NCI-H1694 treated with DMSO at 0.1 percent for 48 hours (cell line): ENCODE results near the gene TEX30.
"Not testable (repeated sequence)": the region's sequence is repeated elsewhere in the genome, so short reads cannot be mapped to it uniquely, and the experiment has no call there.

ENCODE experiments used
- DNase-seq: peaks from one replicate; lab custom pipeline; 2025; lab: John Stamatoyannopoulos, UW

The TEX30 gene

DNA sequence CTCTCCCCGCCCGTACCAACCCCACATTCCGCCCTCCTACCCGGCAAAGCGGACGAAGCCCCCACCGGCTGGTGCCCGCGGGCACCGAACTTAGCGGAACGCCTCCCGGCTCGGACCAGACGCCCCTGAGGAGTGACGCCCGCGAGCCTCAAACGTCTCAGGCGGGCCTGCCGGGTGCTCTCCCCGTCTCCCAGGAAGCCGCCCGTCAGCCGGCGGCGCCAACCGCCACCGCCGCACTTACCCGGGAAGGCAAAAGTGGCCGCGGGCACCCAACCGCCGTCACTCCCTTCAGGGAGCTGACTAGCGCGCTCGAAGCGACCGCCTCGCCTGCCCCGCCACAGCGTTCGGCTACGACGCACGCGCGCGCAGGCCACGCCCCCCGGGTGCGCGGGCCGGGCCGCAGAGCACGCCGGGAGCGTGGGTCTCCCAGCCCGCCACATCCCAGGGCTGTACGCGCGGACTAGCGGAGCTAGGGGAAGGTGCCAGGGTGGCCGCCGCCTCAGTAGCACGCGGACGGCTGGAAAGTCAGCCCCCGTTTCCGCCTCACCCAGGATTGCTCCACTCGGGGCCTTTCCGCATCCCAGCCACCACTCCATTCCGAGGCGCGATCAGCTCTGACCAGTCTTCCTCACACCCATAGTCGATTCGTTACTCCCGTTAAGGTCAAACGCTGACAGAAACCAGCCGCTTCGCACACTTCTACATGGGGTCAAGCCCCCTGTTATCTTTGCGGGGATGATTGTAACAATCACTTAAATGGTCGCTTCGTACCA, at the start of gene TEX30:
TSS of gene TEX30 (minus strand) at position 346 of the 773 bp plus-strand sequence. CDS start 3,760 bp downstream, outside the sequence.
- peak; percentile 40 for DNase-seq

DNA sequence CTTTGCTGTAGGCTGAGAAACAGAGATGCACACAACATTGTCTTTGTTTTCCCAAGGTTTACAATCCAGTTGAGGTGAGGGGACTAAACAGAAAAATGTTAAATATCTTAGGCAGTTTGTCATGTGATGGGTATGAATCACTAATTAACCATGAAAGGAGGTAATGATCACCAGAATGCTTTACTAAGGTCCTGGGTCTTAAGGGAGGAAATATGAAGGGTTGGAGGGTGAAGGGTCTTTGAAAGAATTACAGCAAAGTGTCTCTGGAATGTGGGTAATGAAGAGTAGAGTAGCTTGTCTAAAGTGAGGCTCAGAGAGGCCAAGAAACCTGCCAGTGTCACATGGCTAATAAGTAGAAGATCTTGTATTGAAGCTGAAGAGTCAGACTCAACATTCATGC, 44.3 kb upstream of the TEX30 start:
- no peak for DNase-seq

DNA sequence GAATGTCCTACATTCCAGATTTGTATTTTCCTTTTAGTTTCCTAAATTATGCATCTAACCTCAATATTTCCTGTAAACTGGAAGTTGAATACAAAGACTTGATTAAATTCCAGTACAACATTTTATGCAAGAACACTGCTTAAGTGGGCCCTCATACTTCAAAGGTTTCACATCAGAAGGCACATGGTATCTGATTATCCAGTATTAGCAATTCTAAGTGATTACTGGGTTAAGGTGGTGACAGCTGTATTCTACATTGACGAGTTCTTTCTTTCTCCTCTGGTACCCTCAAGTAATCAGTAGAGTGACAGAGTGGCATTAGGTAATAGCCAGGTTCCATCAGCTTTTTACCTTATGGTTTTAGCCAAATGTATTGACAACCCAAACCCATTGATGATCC, 43.7 kb upstream of the TEX30 start:
- DNase-seq, result no peak

DNA sequence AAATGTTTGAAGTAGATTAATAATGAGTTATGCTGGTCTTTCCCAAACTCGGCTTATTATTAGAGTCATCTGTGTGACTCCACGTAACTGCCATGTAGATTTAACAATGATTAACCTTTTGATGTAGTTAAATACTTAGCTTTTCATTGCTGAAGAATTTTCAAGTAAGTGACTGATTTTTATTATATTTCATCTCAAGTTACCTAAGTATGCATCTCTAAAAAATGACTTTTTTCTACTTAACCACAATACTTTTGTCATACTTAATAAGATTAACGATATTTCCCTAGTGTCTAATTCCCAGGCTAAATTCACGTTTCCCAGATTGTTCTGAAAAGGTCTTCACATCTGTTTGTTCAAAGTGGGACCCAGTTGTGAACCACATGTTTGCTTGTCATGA, 43.1 kb upstream of the TEX30 start:
- no peak for DNase-seq

DNA sequence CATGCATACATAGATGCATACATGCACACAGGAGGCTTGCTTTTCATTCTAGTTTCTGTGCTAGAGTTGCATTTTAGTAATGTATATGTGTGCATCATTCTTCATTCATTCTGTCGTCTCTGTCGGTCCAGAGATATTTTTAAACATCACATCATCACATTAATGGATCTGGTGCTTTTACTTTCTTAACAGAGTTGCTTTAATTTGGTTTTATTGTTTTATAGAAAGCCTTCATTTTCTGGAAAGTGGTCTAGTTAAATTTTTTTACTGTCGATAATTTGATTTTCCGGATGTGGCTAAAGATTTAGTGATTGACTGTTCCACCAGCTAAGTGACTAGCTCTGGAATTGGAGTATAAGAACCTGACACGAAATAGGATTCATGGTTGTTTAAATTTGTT, 42.2 kb upstream of the TEX30 start:
- DNase-seq, result no peak

DNA sequence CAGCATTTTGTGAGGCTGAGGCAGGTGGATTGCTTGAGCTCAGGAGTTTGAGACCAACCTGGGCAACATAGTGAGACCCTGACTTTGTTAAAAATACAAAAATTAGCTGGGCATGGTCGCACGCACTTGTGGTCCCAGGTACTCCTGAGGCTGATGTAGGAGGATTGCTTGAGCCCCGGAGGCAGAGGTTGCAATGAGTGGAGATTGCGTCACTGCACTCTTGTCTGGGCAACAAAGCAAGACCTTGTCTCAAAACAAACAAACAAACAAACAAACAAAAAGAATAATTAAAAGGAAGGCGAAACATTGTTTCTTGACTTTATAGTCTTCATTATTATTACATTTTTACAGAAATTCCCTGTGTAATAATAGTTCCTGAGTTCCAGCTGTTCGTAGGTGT, 41.2 kb upstream of the TEX30 start:
- DNase-seq, result no peak

DNA sequence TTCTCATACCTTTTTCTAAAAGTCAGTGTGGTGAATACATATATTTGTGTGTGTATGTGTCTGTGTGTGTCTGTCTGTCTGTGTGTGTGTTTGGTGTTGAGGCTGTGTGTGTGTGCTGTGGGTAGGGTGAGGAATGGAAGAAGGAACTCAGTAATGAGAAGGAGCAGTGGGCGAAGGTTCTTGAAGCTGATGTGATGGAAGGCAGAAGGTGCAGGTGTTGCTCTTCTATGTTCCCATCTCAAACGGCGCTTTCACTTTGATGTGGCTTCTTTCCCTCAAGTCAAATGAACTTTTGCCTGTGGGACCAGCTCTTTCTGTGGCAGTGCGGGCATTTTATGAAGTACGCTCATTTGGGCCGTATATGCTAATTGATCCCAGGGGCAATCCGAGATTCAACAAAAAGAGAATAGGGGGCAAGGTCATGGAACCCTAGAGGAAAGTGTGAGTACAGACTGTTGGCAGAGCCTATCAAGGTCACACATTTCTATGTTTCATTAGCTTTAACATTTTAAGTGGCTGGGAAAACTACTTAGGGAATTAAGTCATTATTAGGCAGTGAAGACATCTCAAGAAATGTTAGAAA, 40.5 kb upstream of the TEX30 start:
- DNase-seq, result no peak

DNA sequence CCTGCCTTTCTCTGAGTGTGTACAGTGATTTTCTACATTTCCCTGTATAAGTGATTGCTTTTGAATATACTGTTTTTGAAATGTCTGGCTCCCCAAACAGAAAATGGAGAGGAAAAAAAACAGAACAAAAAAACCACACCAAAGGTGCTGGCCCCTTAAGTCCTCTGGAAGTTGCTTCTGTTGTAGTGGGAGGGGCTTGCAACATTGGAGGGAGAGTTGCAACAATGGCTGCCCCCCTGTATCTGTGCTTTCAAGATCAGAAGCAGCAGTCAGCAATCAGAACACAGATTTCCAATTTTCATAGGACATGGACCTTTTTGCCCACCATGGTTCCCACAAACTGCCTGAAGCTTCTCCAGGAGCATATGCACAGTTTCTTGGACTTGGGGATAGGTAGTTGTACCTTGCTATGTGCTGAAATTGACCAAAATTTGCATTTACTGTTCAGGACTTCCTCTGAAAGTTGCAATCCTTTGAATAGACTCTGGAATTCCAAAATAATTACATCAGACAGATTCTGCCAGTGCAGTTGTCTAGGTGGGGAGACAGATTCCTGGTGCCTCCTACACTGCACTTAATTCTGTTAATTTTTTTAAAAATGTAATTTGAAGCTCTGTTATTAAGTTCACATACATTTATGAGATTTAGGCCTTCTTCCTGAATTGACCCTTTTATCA, 39.2 kb upstream of the TEX30 start:
- no peak for DNase-seq

DNA sequence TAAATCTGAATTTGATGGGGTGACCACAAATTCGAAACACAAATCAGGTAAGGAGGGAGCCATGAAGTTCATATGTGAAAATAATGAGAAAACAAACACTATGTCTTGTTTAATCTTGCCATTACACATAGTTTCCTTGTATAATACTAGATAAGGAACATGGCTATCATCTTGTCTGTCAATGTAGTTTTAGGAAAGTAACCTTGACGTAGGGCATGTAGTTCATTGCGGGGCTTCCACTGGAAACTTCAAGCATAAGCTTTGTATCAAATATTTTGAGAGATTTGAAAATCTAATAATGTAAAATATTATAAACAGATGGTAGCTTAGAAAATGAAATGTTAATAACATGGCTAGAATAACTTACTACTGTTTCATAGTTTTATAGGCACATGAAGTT, 34.1 kb upstream of the TEX30 start:
- DNase-seq, result no peak

DNA sequence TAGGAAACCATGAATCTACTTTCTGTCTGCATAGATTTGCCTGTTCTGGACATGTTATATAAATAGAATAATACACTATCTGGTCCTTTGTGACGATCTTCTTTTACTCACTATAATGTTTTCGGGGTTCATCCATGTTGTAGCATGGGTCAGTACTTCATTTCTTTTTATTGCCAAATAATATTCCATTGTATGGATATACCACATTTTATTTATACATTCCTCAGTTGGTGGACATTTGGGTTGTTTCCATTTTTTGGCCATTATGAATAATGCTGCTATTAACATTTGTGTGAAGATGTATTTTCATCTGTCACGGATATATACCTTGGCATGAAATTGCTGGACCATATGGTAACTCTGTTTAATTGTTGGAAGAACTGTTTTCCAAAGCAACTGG, 32.1 kb upstream of the TEX30 start:
- DNase-seq, result no peak

DNA sequence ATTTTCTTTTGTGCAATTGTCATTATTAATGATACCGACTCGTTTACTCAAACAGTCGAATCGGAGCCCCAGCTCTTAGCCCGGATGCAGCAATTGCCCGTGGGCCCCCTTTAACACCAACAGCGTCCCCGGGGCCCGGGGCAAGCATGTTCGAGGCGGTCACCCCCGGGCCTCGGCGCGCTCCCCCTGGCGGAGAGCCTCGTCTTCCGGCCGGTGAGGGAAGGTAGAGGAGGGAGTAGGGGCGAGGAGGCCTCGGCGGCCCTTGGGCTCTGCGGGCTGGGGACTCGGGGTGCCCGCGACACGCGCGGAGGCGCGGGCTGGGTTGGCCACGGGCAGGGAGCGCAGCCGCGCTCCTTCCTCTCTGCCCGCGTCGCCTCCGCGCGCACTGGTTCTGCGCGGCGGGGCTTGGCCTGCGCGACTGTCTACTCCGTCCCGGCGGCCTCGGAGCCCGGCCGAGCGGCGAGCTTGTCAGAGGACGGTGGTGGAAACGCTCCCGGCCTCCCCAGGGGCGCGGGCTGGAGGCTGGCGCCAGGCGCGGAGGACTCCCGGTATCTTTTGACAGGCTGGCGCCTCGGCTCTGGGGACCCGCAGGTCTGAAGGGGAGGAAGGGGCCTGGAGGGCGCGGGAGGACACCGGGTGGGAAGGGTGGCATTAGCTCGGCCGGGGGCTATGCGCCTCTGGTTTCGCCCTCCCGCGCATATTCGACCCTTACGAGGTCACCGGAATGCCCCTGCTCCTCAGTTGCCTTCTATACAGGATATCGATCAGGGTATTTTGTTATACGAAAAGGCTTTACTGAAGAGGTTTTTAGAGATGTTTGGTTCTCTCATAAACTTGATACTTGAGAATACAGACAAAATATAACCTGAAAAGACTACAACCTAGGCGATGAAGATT, 26.8 kb upstream of the TEX30 start:
- DNase-seq, result peak; percentile 56

DNA sequence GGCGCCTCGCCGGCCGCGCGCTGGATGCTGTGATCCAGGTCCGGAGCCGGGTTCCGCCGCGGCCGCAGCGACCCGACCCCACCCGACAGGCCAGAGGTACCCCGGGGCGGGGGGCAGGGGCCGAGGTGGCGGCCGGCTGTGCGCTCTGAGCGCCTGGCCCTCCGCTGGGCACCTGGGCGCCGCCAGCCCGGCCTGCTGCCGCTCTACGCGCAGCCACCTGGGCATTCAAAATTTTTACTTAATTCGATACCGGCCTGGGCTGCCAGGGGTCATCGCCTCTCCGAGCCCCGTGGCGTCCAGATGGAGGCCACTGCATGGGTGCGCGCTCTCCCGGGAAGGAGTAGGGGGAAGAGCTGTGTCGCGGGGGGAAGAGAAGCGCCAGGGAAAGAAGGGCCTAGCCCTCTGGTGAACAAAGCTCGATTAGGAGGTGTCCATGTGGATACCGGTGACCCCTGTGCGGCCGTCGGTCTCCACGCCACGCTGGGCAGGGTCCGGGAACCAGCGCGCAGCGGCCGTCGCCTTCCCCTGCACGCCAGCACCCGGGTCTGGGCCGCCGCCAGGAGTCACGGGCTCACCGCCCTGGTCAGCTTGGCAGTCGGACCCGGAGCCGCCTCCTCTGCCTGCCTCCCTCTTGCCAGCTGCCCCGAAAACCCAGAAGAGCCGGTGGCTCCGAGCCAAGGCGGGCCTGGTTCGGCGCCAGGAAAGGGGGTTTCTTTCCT, 26.0 kb upstream of the TEX30 start:
- DNase-seq, result no peak

DNA sequence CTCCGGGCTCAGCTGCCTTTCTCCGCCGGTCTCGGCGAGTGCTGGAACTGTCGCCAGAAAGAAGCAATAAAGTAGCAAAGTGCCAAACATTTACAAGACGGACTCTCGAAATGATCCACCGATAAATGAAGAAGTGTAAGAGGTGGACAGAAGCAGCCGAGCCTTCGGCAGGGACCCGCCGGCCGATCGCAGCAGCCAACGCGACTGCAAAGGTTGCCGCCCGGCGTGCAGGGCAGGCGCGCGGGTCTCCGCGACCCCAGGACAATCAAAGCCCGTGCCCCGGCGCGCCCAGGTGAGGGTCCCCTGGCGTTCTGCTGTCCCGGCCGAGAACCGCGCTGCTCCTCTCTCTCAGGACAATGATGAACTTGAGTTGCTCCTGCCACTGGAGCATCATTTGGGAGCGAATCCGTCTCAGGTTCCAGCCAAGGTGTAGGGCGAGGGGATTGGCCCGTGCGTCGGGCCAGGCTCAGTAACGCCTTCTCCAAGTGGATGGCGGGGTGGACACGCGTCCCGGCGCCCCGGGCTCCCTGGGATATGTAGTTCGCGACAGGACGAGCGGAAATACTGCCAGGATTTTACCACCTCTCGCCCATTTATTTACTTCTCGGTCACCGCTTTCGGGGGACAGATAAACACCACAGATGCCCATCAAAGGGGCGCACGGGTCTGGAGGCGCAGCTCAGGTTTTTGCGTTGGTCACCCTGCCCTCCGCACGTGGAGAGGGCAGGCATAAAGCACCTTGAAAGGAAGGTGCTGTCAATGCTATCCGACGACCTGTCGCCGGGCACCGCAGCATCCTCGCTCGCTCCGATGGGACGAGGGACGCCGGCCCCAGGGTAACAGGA, 25.2 kb upstream of the TEX30 start, which contains the start of the genes BIVM and POGLUT2:
TSS of gene BIVM (plus strand) at position 539 of the 845 bp plus-strand sequence. CDS start 8,149 bp downstream, outside the sequence.
TSS of gene POGLUT2 (minus strand) at position 396 of the 845 bp plus-strand sequence. CDS start at position 90, 306 bp downstream.
- peak; percentile 91 for DNase-seq

DNA sequence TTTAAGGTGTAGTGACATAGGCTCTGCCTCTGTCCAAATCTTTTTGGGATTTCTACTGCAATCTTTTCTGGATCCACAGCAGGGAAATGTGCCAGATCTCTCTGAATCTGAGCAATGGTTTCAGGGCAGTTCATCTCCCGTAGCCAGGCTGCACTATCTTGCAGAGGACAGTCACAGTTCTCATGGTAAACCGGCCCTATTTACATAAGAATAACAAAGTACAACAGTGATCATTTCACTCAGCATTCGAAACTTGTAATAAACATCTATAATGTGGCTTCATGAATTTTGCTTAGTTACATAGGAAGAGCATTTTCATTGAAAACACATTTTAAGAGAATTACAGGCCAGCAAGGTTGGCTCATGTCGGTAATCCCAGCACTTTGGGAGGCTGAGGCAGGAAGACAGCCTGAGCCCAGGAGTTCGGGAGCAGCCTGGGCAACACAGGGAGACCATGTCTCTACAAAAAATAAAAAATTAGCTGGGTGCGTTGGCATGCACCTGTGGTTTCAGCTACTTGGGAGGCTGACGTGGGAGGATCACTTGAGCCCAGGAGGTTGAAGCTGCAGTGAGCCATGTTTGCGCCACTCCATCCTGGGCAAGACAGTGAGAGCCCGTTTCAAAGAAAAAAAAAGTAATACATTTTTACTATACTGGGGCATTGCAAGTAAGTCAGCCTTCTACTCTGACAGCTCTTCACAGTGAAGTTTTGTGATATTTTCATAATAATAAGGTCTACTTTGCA, 20.2 kb upstream of the TEX30 start:
- no peak for DNase-seq

DNA sequence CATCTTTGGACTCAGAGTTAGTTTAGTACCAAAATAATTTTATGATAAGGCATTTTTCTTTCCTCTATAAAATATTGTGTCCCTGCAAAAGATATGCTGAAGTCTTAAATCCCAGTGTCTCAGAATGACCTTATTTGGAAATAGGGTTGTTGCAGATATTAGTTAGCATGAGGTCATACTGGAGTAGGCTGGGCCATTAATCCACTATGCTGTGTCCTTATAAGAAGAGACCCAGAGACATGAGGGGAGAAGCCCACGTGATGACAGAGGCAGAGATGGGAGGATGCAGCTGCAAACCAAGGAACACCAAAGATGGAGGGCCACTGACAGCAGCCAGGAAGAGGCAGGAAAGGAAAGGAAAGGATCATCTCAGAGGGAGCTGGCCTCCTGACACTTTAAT, 18.8 kb upstream of the TEX30 start:
- no peak for DNase-seq

DNA sequence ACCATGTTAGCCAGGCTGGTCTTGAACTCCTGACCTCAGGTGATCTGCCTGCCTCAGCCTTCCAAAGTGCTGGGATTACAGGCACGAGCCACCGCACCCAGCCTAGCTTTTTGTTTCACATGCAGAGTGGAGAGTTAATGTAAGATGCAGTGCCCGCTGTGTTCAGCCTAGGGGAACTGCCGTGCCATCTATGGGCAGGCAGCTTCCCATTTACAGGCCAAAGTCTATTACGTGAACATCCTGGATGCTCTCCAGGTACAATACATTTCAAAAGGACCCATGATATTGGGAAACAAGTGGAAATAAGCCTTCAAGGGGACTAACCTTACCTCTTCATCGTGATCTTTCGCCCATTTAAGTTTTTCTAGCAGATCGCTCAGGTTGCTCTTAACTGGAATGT, 15.1 kb upstream of the TEX30 start:
- no peak for DNase-seq

DNA sequence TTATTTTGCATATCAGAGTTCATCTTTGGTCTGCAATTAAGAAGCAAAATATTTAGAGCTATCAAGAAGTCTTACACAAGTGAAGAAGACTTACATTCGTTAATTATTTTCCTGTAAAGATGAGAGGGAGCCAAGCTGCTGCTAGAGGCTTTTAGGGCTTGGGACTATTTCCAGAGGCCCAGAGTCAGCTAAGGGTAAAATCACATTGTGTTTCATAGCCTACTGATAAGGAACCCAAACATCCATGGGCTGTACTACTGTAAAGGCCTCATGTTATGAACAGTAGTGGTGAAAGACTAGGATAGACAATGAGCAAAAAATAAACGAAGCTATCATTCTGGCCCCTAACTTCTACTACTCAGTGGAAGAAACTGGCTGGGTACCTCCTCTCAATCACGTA, 10.9 kb upstream of the TEX30 start:
- DNase-seq, result no peak

DNA sequence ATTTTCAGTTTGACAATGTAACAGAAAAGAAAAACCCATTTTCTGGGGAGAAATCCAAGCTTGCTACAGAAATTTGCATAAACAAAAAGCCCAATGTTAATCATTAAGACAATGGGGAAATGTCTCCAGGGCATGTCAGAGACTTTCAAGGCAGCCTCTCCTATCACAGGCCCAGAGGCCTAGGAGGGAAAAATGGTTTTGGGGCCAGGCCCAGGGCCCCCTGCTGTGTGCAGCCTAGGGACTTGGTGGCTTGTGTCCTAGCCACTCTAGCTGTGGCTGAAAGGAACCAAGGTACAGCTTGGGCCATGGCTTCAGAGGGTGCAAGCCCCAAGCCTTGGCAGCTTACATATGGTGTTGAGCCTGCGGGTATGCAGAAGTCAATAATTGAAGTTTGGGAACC, 8.0 kb upstream of the TEX30 start:
- no peak for DNase-seq

DNA sequence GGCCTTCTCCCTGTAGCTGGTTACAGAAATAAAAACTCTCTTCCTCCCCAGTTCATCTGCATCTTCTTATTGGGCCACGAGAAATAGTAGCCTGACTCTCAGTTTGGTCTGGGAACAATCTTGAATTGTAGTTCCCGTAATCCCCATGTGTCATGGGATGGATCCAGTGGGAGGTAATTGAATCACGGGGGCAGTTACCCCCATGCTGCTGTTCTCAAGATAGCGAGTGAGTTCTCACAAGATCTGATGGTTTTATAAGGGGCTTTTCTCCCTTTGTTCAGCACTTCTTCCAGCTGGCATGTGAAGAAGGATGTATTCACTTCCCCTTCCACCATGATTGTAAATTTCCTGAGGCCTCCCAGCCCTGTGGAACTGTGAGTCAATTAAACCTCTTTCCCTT, 7.1 kb upstream of the TEX30 start:
- DNase-seq, result not testable (repeated sequence)
